Type B pancreatic cell (in vitro differentiated cells): ENCODE measurements around the gene DHX36. TPM values are rescaled to one million over a fixed set of nuclear protein-coding genes. Genes with fewer than 3 reads are reported as not detected.
A peak's percentile ranks its signal among the peaks of the same experiment; 100 is the strongest.

Source experiments
- DNase-seq: peaks from one replicate; pipeline ENCODE4 v3.0.0; 2021; ENCODE audit warnings: mixed read lengths; ENCODE audit not compliant: unreplicated experiment; ENCODE audit errors: extremely low spot score
- H3K27ac Mint-ChIP-seq: 2 replicates; pipeline ENCODE4 v1.8.0; 2021; ENCODE audit warnings: mild to moderate bottlenecking, mixed read lengths
- H3K27me3 Mint-ChIP-seq: 2 replicates; pipeline ENCODE4 v1.8.0; 2021; ENCODE audit warnings: mixed read lengths
- H3K36me3 Mint-ChIP-seq: 2 replicates; pipeline ENCODE4 v1.8.0; 2021; ENCODE audit warnings: mixed read lengths
- H3K4me1 Mint-ChIP-seq: one replicate; pipeline ENCODE4 v1.8.0; 2021; ENCODE audit warnings: mixed read lengths; ENCODE audit not compliant: unreplicated experiment
- H3K4me3 Mint-ChIP-seq: 2 replicates; pipeline ENCODE4 v1.8.0; 2021; ENCODE audit warnings: mild to moderate bottlenecking, mixed read lengths
- H3K9me3 Mint-ChIP-seq: 2 replicates; pipeline ENCODE4 v1.8.0; 2021; ENCODE audit warnings: mixed read lengths
- CTCF ChIP-seq: fragments of 200-600 bp; sonication (generic); conservative IDR thresholded peaks from 2 replicates; pipeline ENCODE4 v1.5.0; 2021; ENCODE audit warnings: antibody characterized with exemption, mild to moderate bottlenecking
- long read RNA-seq: library from polyadenylated mRNA; unstranded; transcript quantifications from one replicate; pipeline ENCODE4 v2.0.0, GENCODE V29; 2020
- total RNA-seq: library from RNA; stranded (reverse); gene quantifications from 2 replicates; pipeline ENCODE4 v1.2.1, GENCODE V29; 2021; ENCODE audit warnings: low replicate concordance

Gene DHX36
- 59.7 and 85.6 TPM in 2 replicates for total RNA-seq
- long read RNA-seq, partial matches to known transcripts, result 1 of 4 reads
- long read RNA-seq, other reads (novel, unspliced or antisense), result 3 of 4 reads

- Mint-ChIP-seq H3K4me1 (peaks cover 14% of the 10 kb centered on the region), H3K36me3 (peaks cover 8% of the 10 kb centered on the region), H3K9me3 (no peaks in the 10 kb centered on the region)
These were observed at the start of gene DHX36 for GRCh38 chr3:154323891-154324738. TSS of gene DHX36 (minus strand) at chr3:154324487. CDS start at chr3:154324416, 71 bp downstream.

GRCh38 chr3:154367221-154367620, 42.9 kb upstream of the DHX36 start:
- Mint-ChIP-seq H3K9me3 (peaks cover 5% of the 10 kb centered on the region), H3K27me3 (no peaks in the 10 kb centered on the region), H3K4me1 (no peaks in the 10 kb centered on the region), H3K4me3 (no peak overlapping the region), H3K36me3 (no peaks in the 10 kb centered on the region), H3K27ac (no peak overlapping the region)
- no peak for TF ChIP-seq CTCF
- no peak for DNase-seq

More at GRCh38 chr3:154323891-154324738, at the start of gene DHX36:
- H3K27ac Mint-ChIP-seq, result peak within 1 kb of the TSS; percentile 97
- H3K27me3 Mint-ChIP-seq, result peaks cover 4% of the 10 kb centered on the region
- TF ChIP-seq CTCF, result no peak
- H3K4me3 Mint-ChIP-seq, result peak within 1 kb of the TSS; percentile 96
- DNase-seq, result peak; percentile 92

GRCh38 chr3:154364849-154365248, 40.6 kb upstream of the DHX36 start:
- H3K27me3 Mint-ChIP-seq, result no peaks in the 10 kb centered on the region
- no peak for TF ChIP-seq CTCF
- H3K9me3 Mint-ChIP-seq, result peaks cover 5% of the 10 kb centered on the region
- H3K4me3 Mint-ChIP-seq, result no peak overlapping the region
- H3K4me1 Mint-ChIP-seq, result no peaks in the 10 kb centered on the region
- no peak overlapping the region for H3K27ac Mint-ChIP-seq
- H3K36me3 Mint-ChIP-seq, result no peaks in the 10 kb centered on the region
- DNase-seq, result no peak

- Mint-ChIP-seq H3K27ac (no peak overlapping the region), H3K9me3 (peaks cover 5% of the 10 kb centered on the region), H3K27me3 (peaks cover 8% of the 10 kb centered on the region), H3K4me1 (no peaks in the 10 kb centered on the region), H3K4me3 (no peak overlapping the region), H3K36me3 (no peaks in the 10 kb centered on the region)
- no peak for TF ChIP-seq CTCF
- no peak for DNase-seq
These were observed 36.8 kb upstream of the DHX36 start for GRCh38 chr3:154361099-154361498.

- DNase-seq, result no peak
- Mint-ChIP-seq H3K27me3 (peaks cover 27% of the 10 kb centered on the region), H3K27ac (no peak overlapping the region), H3K4me1 (no peaks in the 10 kb centered on the region), H3K36me3 (no peaks in the 10 kb centered on the region), H3K4me3 (no peak overlapping the region), H3K9me3 (no peaks in the 10 kb centered on the region)
- no peak for TF ChIP-seq CTCF
These were observed 31.7 kb upstream of the DHX36 start for GRCh38 chr3:154356009-154356408.
